Uterus (tissue), 4 donors: ENCODE results near the gene TNFAIP6. TPM values are rescaled to one million over a fixed set of nuclear protein-coding genes. Genes with fewer than 3 reads are reported as not detected.
"Not testable (repeated sequence)": the region's sequence is repeated elsewhere in the genome, so short reads cannot be mapped to it uniquely, and the experiment has no call there.

Source experiments
- DNase-seq, 2 donors: peaks; one replicate each; pipeline ENCODE4 v3.0.0-alpha.2; 2019 to 2020
- H3K27ac ChIP-seq, 2 donors: fragments of 200-600 bp; sonication (generic); 1 replicate in 1 of 2; 2 replicates in 1 of 2; pipeline ENCODE4 v1.5.1; 2016 to 2018
- H3K27me3 ChIP-seq, 2 donors: fragments of 200-600 bp; sonication (generic); one replicate each; pipeline ENCODE4 v1.5.1; 2018 to 2019; ENCODE audit warnings: control low read depth in 1 of 2
- H3K36me3 ChIP-seq, 2 donors: fragments of 200-600 bp; sonication (generic); one replicate each; pipeline ENCODE4 v1.5.1; 2019; ENCODE audit warnings: control low read depth in 1 of 2
- H3K4me1 ChIP-seq, 2 donors: fragments of 200-600 bp; sonication (generic); one replicate each; pipeline ENCODE4 v1.5.1; 2018 to 2019; ENCODE audit warnings: control low read depth in 1 of 2
- H3K4me3 ChIP-seq, 2 donors: fragments of 200-600 bp; sonication (generic); 1 replicate in 1 of 2; 2 replicates in 1 of 2; pipeline ENCODE4 v1.5.1; 2018 to 2019; ENCODE audit warnings: mild to moderate bottlenecking in 1 of 2
- H3K9me3 ChIP-seq, 2 donors: fragments of 200-600 bp; sonication (generic); one replicate each; pipeline ENCODE4 v1.5.1; 2019; ENCODE audit warnings: control low read depth in 1 of 2
- POLR2A ChIP-seq, 2 donors: fragments of 450-650 bp; IDR thresholded peaks; one replicate each; pipeline ENCODE4 v1.6.1; 2016; ENCODE audit warnings: antibody characterized with exemption in 2 of 2, mild to moderate bottlenecking in 1 of 2, moderate library complexity in 1 of 2
- intact Hi-C: fragments of 100-400 bp; cut with DNase I; formaldehyde crosslinking; loops from one replicate; pipeline ENCODE4 v1.15.1; 2023; ENCODE audit warnings: low total_unique reads
- total RNA-seq, 4 donors: library from RNA; depleted of rRNA in 3 of 4; stranded (reverse); fragments of >200 nt in 3 of 4; gene quantifications; one replicate each; pipeline versions ENCODE4 v1.1.0 to v1.2.4, GENCODE V29; 2014 to 2023
- TF ChIP-seq, protein P1 (sequence below), 4 experiments: fragments of 200-600 bp in 2 of 4; fragments of 450-650 bp in 2 of 4; sonication (generic) in 2 of 4; IDR thresholded peaks; one replicate each; pipeline ENCODE4 v1.5.1; 2016 to 2019; ENCODE audit warnings: antibody characterized with exemption in 4 of 4, mild to moderate bottlenecking in 2 of 4, moderate library complexity in 1 of 4
- donor health status: DM: yes; HTN: yes; CAD: no.

Gene TNFAIP6, protein sequence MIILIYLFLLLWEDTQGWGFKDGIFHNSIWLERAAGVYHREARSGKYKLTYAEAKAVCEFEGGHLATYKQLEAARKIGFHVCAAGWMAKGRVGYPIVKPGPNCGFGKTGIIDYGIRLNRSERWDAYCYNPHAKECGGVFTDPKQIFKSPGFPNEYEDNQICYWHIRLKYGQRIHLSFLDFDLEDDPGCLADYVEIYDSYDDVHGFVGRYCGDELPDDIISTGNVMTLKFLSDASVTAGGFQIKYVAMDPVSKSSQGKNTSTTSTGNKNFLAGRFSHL
- 1 to 10 TPM in 3 of 4 donors, under 1 TPM in 1; 0.88 to 3.2 (median 1.6) TPM for total RNA-seq

DNA sequence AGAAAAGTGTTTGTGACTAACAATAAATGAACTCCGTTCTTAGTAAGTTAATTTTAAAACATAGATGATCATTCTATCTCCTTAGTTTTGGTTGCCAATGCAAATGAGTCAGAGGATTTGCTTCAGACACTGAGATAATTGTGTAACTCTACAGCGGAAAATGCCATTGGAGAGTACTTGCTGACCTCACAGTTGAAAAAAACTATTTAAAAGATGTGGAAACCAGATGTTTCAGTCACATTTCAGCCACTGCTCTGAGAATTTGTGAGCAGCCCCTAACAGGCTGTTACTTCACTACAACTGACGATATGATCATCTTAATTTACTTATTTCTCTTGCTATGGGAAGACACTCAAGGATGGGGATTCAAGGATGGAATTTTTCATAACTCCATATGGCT, at the start of gene TNFAIP6:
Gene TNFAIP6, plus strand, starts transcription at position 234 of the 400 bp plus-strand sequence. Its CDS starts 75 bp downstream, at position 309.
- no peak within 1 kb of the TSS for H3K4me3 ChIP-seq
- TF ChIP-seq, protein P1, sequence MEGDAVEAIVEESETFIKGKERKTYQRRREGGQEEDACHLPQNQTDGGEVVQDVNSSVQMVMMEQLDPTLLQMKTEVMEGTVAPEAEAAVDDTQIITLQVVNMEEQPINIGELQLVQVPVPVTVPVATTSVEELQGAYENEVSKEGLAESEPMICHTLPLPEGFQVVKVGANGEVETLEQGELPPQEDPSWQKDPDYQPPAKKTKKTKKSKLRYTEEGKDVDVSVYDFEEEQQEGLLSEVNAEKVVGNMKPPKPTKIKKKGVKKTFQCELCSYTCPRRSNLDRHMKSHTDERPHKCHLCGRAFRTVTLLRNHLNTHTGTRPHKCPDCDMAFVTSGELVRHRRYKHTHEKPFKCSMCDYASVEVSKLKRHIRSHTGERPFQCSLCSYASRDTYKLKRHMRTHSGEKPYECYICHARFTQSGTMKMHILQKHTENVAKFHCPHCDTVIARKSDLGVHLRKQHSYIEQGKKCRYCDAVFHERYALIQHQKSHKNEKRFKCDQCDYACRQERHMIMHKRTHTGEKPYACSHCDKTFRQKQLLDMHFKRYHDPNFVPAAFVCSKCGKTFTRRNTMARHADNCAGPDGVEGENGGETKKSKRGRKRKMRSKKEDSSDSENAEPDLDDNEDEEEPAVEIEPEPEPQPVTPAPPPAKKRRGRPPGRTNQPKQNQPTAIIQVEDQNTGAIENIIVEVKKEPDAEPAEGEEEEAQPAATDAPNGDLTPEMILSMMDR (IDR thresholded peaks at IDR 0.05): no peak
- peak in 1 of 2 donors; percentile 44 for TF ChIP-seq POLR2A (IDR thresholded peaks at IDR 0.05)
- H3K27ac ChIP-seq: peak within 1 kb of the TSS; percentile 26 to 54
- H3K9me3 ChIP-seq: no peaks in the 10 kb centered on the region
- no peaks in the 10 kb centered on the region for H3K36me3 ChIP-seq
- H3K4me1 ChIP-seq: no peaks in the 10 kb centered on the region
- no peaks in the 10 kb centered on the region for H3K27me3 ChIP-seq
- DNase-seq: peak in 1 of 2 donors; percentile 31
- intact Hi-C loops: no loop called here

DNA sequence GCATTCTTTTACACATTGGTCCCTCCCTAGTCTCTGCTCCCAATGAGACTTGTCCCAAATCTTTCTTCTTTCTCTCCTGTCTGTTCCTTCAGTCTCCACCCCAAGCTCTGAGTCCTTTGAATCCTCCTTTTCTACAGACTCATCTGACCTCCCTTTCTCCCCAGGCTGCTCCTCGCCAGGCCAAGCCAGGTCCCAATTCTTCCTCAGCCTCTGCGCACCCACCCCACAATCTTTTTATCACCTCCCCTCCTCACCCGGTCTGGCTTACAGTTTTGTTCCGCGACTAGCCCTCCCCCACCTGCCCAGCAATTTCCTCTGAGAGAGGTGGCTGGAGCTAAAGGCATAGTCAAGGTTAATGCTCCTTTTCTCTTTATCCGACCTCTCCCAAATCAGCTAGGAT, 47.1 kb upstream of the TNFAIP6 start:
- H3K4me1 ChIP-seq, intact Hi-C loops, H3K9me3 ChIP-seq, DNase-seq, H3K27ac ChIP-seq, H3K36me3 ChIP-seq, H3K27me3 ChIP-seq, H3K4me3 ChIP-seq: not testable (repeated sequence)

DNA sequence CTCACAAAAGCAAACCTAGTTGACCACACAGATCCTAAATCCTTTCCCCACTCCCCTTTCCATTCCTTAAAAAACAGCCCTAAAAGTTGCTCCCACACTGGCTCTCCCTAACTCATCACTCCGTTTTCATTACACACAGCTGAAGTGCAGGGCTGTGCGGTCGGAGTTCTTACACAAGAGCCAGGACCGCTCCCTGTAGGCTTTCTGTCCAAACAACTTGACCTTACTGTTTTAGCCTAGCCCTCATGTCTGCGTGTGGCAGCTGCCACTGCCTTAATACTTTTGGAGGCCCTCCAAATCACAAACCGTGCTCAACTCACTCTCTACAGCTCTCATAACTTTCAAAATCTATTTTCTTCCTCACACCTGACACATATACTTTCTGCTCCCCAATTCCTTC, 45.0 kb upstream of the TNFAIP6 start:
- H3K4me1 ChIP-seq, DNase-seq, H3K36me3 ChIP-seq, intact Hi-C loops, H3K9me3 ChIP-seq, H3K27ac ChIP-seq, H3K27me3 ChIP-seq, H3K4me3 ChIP-seq: not testable (repeated sequence)

DNA sequence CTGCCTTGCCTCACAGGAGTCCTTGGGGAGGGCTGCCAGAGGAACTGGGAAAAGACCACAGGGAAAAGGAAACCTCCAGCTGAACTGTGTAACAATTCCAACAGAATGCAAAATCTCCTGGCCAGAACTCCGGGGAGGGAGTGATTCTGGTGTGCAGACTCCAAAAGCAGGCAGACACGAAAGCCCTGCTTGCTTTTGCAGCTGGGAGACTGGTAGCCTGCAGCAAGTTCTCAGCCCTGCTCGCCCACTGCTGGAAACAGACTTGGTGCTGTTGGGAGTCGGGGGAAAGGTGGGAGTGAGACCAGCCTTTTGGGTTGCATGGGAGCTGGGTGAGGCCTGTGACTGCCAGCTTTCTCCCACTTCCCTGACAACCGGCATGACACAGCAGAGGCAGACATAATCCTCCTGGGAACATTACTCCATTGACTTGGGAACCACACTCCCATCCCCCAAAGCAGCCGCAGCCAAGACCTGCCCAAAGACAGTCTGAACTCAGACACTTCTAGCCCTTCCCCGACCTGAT, 42.0 kb upstream of the TNFAIP6 start:
- peak overlapping the region; percentile 22 to 54 for H3K27ac ChIP-seq
- DNase-seq: peak in 1 of 2 donors; percentile 49
- no peak overlapping the region for H3K4me3 ChIP-seq
- no peaks in the 10 kb centered on the region for H3K4me1 ChIP-seq
- no peaks in the 10 kb centered on the region for H3K9me3 ChIP-seq
- intact Hi-C loops: no loop called here
- H3K36me3 ChIP-seq: no peaks in the 10 kb centered on the region
- H3K27me3 ChIP-seq: no peaks in the 10 kb centered on the region
- TF ChIP-seq, protein P1 (IDR thresholded peaks at IDR 0.05): no peak
- TF ChIP-seq POLR2A (IDR thresholded peaks at IDR 0.05): no peak

DNA sequence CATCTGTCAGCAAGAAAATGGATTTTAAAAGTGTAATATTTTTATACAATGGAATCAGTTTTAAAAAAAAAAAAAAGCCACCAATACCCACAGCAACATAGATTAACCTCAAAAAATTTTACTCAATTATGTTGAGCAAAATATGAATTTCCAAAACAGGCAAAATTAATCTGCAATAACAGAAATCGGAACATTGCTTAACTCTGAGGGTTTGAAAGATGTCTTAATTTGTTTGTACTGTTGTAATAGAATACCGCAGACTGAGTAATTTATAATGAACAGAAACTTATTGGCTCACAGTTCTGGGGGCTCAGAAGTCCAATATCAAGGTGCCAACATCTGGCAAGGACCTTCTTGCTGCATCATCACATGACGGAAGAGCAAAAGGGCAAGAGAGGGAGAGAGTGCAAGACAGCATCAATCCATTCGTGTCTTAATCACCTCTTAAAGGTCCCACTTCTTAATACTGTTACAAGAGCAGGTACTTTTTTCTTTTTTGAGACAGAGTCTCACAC, 31.8 kb upstream of the TNFAIP6 start:
- Histone ChIP-seq H3K9me3 (no peaks in the 10 kb centered on the region), H3K4me1 (no peaks in the 10 kb centered on the region), H3K4me3 (no peak overlapping the region), H3K27ac (no peak overlapping the region), H3K27me3 (no peaks in the 10 kb centered on the region), H3K36me3 (no peaks in the 10 kb centered on the region)
- DNase-seq: no peak
- TF ChIP-seq, protein P1 (IDR thresholded peaks at IDR 0.05): no peak
- no peak for TF ChIP-seq POLR2A (IDR thresholded peaks at IDR 0.05)
- intact Hi-C loops: no loop called here

DNA sequence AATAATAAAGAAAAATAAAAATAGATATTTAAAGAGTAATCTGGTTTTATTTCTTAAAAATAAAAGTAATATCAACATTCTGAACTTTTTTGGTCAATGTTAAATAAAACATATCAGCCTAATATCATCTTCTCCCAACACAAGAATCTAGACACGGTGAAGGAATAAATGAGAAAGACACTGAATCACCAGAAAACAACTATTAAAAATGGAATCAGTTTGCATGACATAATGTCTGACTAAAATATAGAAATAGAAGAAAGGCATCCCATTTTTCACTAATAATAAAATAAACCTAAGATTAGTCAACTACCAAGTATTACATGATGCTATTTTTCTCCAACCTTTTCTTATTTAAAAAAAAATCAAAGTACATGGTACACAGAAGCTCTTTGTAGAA, 30.8 kb upstream of the TNFAIP6 start:
- Histone ChIP-seq H3K9me3 (no peaks in the 10 kb centered on the region), H3K4me1 (no peaks in the 10 kb centered on the region), H3K27ac (no peak overlapping the region), H3K36me3 (no peaks in the 10 kb centered on the region), H3K4me3 (no peak overlapping the region), H3K27me3 (no peaks in the 10 kb centered on the region)
- intact Hi-C loops: no loop called here
- no peak for DNase-seq
- no peak for TF ChIP-seq POLR2A (IDR thresholded peaks at IDR 0.05)
- TF ChIP-seq, protein P1 (IDR thresholded peaks at IDR 0.05): no peak
